HEK293 (cell line): ENCODE results near the gene GNPDA1.

Experiments
- CTCF ChIA-PET: fragments of 350-600 bp; formaldehyde crosslinking; extraction: SDS; loops from one replicate; lab custom pipeline; 2021; ENCODE audit warnings: antibody characterized with exemption; lab: Yijun Ruan, JAX
- POLR2A ChIA-PET: fragments of 300-600 bp; formaldehyde crosslinking; extraction: SDS; loops from one replicate; lab custom pipeline; 2020; ENCODE audit warnings: antibody characterized with exemption, inconsistent platforms; lab: Yijun Ruan, JAX
- H3K27ac ChIP-seq: fragments of 200-500 bp; sonication (Bioruptor generic); 2 replicates; pipeline ENCODE4 v1.5.1; 2014; ENCODE audit warnings: low read depth, low read length, control low read depth, inconsistent platforms; ENCODE audit errors: extremely low read depth
- H3K36me3 ChIP-seq, 2 experiments: fragments of 200-500 bp in 1 of 2; sonication (Bioruptor generic) in 1 of 2; 1 replicate in 1 of 2; 2 replicates in 1 of 2; pipeline ENCODE4 v1.5.1; 2014 to 2017; ENCODE audit warnings: inconsistent platforms in 2 of 2, low read length in 2 of 2; ENCODE audit not compliant: control insufficient read depth in 2 of 2, insufficient read depth in 1 of 2
- H3K4me1 ChIP-seq: fragments of 200-500 bp; sonication (Bioruptor generic); 2 replicates; pipeline ENCODE4 v1.5.1; 2014; ENCODE audit warnings: mild to moderate bottlenecking, low read length, inconsistent platforms; ENCODE audit not compliant: control insufficient read depth, insufficient read depth
- H3K4me3 ChIP-seq: 2 replicates; pipeline ENCODE4 v1.5.1; 2011; ENCODE audit warnings: low read depth, mild to moderate bottlenecking, control low read depth, low read length, moderate library complexity
- H3K9me3 ChIP-seq: fragments of 200-500 bp; sonication (Bioruptor generic); 2 replicates; pipeline ENCODE4 v1.5.1; 2014; ENCODE audit warnings: low read depth, low read length, inconsistent platforms; ENCODE audit not compliant: control insufficient read depth, insufficient read depth
- BCL11B ChIP-seq: fragments of 450-650 bp; formaldehyde crosslinking; IDR thresholded peaks from 2 replicates; pipeline ENCODE4 v1.5.1; 2016; ENCODE audit warnings: low read depth, missing biosample characterization, missing genetic modification characterization
- HOXA7 ChIP-seq: sonication (generic); formaldehyde crosslinking; IDR thresholded peaks from 2 replicates; pipeline ENCODE4 v1.8.1; 2022; ENCODE audit warnings: missing genetic modification reagents, borderline replicate concordance
- IKZF3 ChIP-seq: fragments of 450-650 bp; IDR thresholded peaks from 2 replicates; pipeline ENCODE4 v1.5.0; 2018; ENCODE audit warnings: missing biosample characterization, mild to moderate bottlenecking, missing genetic modification characterization, moderate library complexity
- SCRT2 ChIP-seq: fragments of 450-650 bp; formaldehyde crosslinking; IDR thresholded peaks from 2 replicates; pipeline ENCODE4 v1.5.1; 2016; ENCODE audit warnings: missing biosample characterization, missing genetic modification characterization
- SP7 ChIP-seq: fragments of 450-650 bp; formaldehyde crosslinking; IDR thresholded peaks from 2 replicates; pipeline ENCODE4 v1.5.1; 2016; ENCODE audit warnings: missing biosample characterization, missing genetic modification characterization
- WT1 ChIP-seq: fragments of 450-650 bp; formaldehyde crosslinking; IDR thresholded peaks from 2 replicates; pipeline ENCODE4 v1.5.1; 2016; ENCODE audit warnings: missing biosample characterization, missing genetic modification characterization
- ZFP69B ChIP-seq: fragments of 450-650 bp; formaldehyde crosslinking; IDR thresholded peaks from 2 replicates; pipeline ENCODE4 v1.5.1; 2016; ENCODE audit warnings: missing biosample characterization, missing genetic modification characterization
- ZNF121 ChIP-seq: fragments of 450-650 bp; formaldehyde crosslinking; IDR thresholded peaks from 2 replicates; pipeline ENCODE4 v1.5.1; 2016; ENCODE audit warnings: missing biosample characterization, missing genetic modification characterization
- ZNF155 ChIP-seq: fragments of 450-650 bp; formaldehyde crosslinking; IDR thresholded peaks from 2 replicates; pipeline ENCODE4 v1.5.1; 2016; ENCODE audit warnings: missing biosample characterization, missing genetic modification characterization
- ZNF19 ChIP-seq: fragments of 450-650 bp; formaldehyde crosslinking; IDR thresholded peaks from 2 replicates; pipeline ENCODE4; 2016; ENCODE audit warnings: missing biosample characterization, missing genetic modification characterization, low read depth
- ZNF2 ChIP-seq: fragments of 450-650 bp; formaldehyde crosslinking; IDR thresholded peaks from 2 replicates; pipeline ENCODE4 v1.5.1; 2016; ENCODE audit warnings: missing biosample characterization, missing genetic modification characterization
- ZNF223 ChIP-seq: fragments of 450-650 bp; formaldehyde crosslinking; IDR thresholded peaks from 2 replicates; pipeline ENCODE4 v1.5.1; 2016; ENCODE audit warnings: missing biosample characterization, missing genetic modification characterization
- ZNF501 ChIP-seq: fragments of 450-650 bp; formaldehyde crosslinking; IDR thresholded peaks from 2 replicates; pipeline ENCODE4 v1.5.1; 2016; ENCODE audit warnings: missing biosample characterization, missing genetic modification characterization
- ZNF530 ChIP-seq: fragments of 450-650 bp; formaldehyde crosslinking; IDR thresholded peaks from 2 replicates; pipeline ENCODE4 v1.5.1; 2016; ENCODE audit warnings: low read depth, missing biosample characterization, missing genetic modification characterization
- ZNF544 ChIP-seq: fragments of 450-650 bp; formaldehyde crosslinking; IDR thresholded peaks from 2 replicates; pipeline ENCODE4 v1.5.0; 2017; ENCODE audit warnings: missing biosample characterization, missing genetic modification characterization
- ZNF621 ChIP-seq: fragments of 450-650 bp; formaldehyde crosslinking; IDR thresholded peaks from 2 replicates; pipeline ENCODE4 v1.5.1; 2017; ENCODE audit warnings: missing biosample characterization, missing genetic modification characterization
- ZNF623 ChIP-seq: fragments of 450-650 bp; formaldehyde crosslinking; IDR thresholded peaks from 2 replicates; pipeline ENCODE4 v1.5.1; 2016; ENCODE audit warnings: missing biosample characterization, missing genetic modification characterization
- ZNF777 ChIP-seq: fragments of 450-650 bp; formaldehyde crosslinking; IDR thresholded peaks from 2 replicates; pipeline ENCODE4 v1.5.1; 2017; ENCODE audit warnings: missing biosample characterization, missing genetic modification characterization, borderline replicate concordance
- ZNF792 ChIP-seq: fragments of 450-650 bp; formaldehyde crosslinking; IDR thresholded peaks from 2 replicates; pipeline ENCODE4 v1.5.1; 2016; ENCODE audit warnings: missing biosample characterization, missing genetic modification characterization
- TF ChIP-seq, protein P1 (sequence below): fragments of 450-650 bp; formaldehyde crosslinking; IDR thresholded peaks from 2 replicates; pipeline ENCODE4 v1.5.1; 2016; ENCODE audit warnings: missing biosample characterization, missing genetic modification characterization
- TF ChIP-seq, protein P2 (sequence below): fragments of 450-650 bp; formaldehyde crosslinking; IDR thresholded peaks from 2 replicates; pipeline ENCODE4 v1.5.1; 2016; ENCODE audit warnings: missing biosample characterization, missing genetic modification characterization, borderline replicate concordance
- TF ChIP-seq, protein P3 (sequence below): fragments of 450-650 bp; formaldehyde crosslinking; IDR thresholded peaks from 2 replicates; pipeline ENCODE4 v1.5.1; 2016; ENCODE audit warnings: missing biosample characterization, missing genetic modification characterization, low read depth

Gene GNPDA1

DNA sequence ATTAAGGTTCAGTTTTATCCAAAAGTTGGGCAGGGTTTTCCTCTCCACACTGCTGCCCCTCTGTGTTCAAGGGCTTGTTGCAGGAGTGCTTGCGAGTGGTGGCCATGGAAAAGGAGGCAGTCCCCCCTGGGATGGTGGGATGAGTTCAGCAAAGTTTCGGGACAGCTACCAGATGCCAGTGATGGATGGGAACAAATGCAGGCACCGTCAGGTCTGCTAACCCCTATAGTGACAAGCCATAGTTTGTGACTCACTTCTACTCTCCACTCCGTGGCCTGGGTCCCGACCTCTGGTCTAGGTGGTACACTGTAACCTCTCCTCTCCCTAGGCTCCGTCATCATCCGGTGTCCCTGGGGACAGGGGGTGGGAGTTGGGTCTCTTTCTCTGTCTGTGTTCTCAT is 47.8 kb downstream of the GNPDA1 start:
- no peak overlapping the region for H3K27ac ChIP-seq
- ChIA-PET CTCF (interaction anchor here (1.1 to 2.5 kb wide), 2 partner anchors 272 to 300 kb away, joined by 3 to 13 read pairs; no protein-coding TSS in a partner anchor), POLR2A (no interaction called here)
- H3K36me3 ChIP-seq, result no peaks in the 10 kb centered on the region
- H3K4me3 ChIP-seq, result no peak overlapping the region
- H3K9me3 ChIP-seq, result no peaks in the 10 kb centered on the region
- TF ChIP-seq SCRT2, result no peak
- TF ChIP-seq, protein P1, sequence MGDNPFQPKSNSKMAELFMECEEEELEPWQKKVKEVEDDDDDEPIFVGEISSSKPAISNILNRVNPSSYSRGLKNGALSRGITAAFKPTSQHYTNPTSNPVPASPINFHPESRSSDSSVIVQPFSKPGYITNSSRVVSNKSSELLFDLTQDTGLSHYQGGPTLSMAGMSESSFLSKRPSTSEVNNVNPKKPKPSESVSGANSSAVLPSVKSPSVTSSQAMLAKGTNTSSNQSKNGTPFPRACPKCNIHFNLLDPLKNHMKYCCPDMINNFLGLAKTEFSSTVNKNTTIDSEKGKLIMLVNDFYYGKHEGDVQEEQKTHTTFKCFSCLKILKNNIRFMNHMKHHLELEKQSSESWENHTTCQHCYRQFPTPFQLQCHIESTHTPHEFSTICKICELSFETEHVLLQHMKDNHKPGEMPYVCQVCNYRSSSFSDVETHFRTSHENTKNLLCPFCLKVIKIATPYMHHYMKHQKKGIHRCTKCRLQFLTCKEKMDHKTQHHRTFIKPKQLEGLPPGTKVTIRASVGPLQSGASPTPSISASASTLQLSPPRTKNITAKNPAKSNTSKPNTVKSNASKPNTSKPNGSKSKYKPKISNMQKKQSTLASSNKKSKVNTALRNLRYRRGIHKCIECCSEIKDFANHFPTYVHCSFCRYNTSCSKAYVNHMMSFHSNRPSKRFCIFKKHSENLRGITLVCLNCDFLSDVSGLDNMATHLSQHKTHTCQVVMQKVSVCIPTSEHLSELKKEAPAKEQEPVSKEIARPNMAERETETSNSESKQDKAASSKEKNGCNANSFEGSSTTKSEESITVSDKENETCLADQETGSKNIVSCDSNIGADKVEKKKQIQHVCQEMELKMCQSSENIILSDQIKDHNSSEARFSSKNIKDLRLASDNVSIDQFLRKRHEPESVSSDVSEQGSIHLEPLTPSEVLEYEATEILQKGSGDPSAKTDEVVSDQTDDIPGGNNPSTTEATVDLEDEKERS (tag by site-specific recombination), result no peak
- TF ChIP-seq ZNF544, result no peak
- TF ChIP-seq ZNF19 (tag by site-specific recombination), result no peak
- TF ChIP-seq SP7 (tag by site-specific recombination), result no peak
- TF ChIP-seq ZNF501 (tag by site-specific recombination), result no peak
- TF ChIP-seq, protein P2, sequence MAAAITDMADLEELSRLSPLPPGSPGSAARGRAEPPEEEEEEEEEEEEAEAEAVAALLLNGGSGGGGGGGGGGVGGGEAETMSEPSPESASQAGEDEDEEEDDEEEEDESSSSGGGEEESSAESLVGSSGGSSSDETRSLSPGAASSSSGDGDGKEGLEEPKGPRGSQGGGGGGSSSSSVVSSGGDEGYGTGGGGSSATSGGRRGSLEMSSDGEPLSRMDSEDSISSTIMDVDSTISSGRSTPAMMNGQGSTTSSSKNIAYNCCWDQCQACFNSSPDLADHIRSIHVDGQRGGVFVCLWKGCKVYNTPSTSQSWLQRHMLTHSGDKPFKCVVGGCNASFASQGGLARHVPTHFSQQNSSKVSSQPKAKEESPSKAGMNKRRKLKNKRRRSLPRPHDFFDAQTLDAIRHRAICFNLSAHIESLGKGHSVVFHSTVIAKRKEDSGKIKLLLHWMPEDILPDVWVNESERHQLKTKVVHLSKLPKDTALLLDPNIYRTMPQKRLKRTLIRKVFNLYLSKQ (tag by site-specific recombination), result no peak
- TF ChIP-seq ZNF623 (tag by site-specific recombination), result no peak
- no peak for TF ChIP-seq HOXA7 (CRISPR knock-in tag)
- no peak for TF ChIP-seq ZNF792 (tag by site-specific recombination)
- no peak for TF ChIP-seq ZNF777 (tag by site-specific recombination)
- TF ChIP-seq ZNF2 (tag by site-specific recombination), result no peak
- no peak for TF ChIP-seq IKZF3 (tag by site-specific recombination)
- TF ChIP-seq, all 188 proteins: peak for 0
- H3K4me1 ChIP-seq, result peaks cover 1% of the 10 kb centered on the region; the same call in 1 of the 2 replicates

DNA sequence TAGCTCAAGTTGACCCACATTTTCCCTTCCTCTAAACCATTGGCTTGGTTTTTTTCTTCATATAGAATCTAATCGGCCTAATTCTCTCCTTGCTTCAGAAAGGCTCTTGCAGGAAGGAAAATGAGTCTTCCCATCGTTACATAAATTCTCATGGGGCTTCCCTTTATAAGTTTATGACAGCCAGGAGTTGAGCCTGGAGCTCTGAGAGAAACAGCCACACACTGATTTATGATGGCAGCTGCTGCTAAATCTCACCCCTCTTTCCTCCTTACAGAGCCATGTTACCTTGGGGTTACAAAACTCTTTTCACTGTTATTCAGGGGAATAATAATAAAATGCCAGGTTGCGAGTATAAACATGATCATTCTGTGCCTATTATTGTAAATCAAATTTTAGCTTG is 49.1 kb downstream of the GNPDA1 start:
- no peak for TF ChIP-seq ZNF530
- no peak for TF ChIP-seq ZNF223
- TF ChIP-seq ZNF621 (tag by site-specific recombination), result no peak
- TF ChIP-seq ZNF155 (tag by site-specific recombination), result no peak
- TF ChIP-seq WT1 (tag by site-specific recombination), result no peak
- TF ChIP-seq ZNF501 (tag by site-specific recombination), result no peak
- TF ChIP-seq, protein P3, sequence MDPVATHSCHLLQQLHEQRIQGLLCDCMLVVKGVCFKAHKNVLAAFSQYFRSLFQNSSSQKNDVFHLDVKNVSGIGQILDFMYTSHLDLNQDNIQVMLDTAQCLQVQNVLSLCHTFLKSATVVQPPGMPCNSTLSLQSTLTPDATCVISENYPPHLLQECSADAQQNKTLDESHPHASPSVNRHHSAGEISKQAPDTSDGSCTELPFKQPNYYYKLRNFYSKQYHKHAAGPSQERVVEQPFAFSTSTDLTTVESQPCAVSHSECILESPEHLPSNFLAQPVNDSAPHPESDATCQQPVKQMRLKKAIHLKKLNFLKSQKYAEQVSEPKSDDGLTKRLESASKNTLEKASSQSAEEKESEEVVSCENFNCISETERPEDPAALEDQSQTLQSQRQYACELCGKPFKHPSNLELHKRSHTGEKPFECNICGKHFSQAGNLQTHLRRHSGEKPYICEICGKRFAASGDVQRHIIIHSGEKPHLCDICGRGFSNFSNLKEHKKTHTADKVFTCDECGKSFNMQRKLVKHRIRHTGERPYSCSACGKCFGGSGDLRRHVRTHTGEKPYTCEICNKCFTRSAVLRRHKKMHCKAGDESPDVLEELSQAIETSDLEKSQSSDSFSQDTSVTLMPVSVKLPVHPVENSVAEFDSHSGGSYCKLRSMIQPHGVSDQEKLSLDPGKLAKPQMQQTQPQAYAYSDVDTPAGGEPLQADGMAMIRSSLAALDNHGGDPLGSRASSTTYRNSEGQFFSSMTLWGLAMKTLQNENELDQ (tag by site-specific recombination), result no peak
- no peak for TF ChIP-seq BCL11B (tag by site-specific recombination)
- no peak for TF ChIP-seq ZNF121 (tag by site-specific recombination)
- TF ChIP-seq ZFP69B, result no peak
- TF ChIP-seq SCRT2, result no peak
- Histone ChIP-seq H3K36me3 (no peaks in the 10 kb centered on the region), H3K4me1 (no peaks in the 10 kb centered on the region), H3K27ac (no peak overlapping the region), H3K9me3 (no peaks in the 10 kb centered on the region), H3K4me3 (no peak overlapping the region)
- ChIA-PET CTCF (interaction anchor here (0.6 to 5.6 kb wide), 9 partner anchors 10 to 299 kb away, joined by 3 to 56 read pairs (median 3); partner anchors contain the start of gene PCDH1), POLR2A (interaction anchor here (0.7 kb wide), 1 partner anchor 40 kb away, joined by 3 read pairs; no protein-coding TSS in a partner anchor)
